Cerebellar nuclear complex (tissue), 1 donor: Measurements from ENCODE around the gene ACBD3.
"Not testable (repeated sequence)": the region's sequence is repeated elsewhere in the genome, so short reads cannot be mapped to it uniquely, and the experiment has no call there.

ENCODE experiments used
- DNase-seq, 2 experiments: peaks; one replicate each; lab custom pipeline; 2025; lab: John Stamatoyannopoulos, UW

ACBD3 gene

GRCh38 chr1:226186124-226187018 is at the start of gene ACBD3:
Gene ACBD3, minus strand, starts transcription at chr1:226186741. Its CDS starts 66 bp downstream, at chr1:226186675.
- DNase-seq: peak in 1 of 2 experiments; percentile 60

GRCh38 chr1:226233806-226234205 is 47.3 kb upstream of the ACBD3 start:
- no peak for DNase-seq

- no peak for DNase-seq
These were observed 46.8 kb upstream of the ACBD3 start for GRCh38 chr1:226233293-226233692.

DNA sequence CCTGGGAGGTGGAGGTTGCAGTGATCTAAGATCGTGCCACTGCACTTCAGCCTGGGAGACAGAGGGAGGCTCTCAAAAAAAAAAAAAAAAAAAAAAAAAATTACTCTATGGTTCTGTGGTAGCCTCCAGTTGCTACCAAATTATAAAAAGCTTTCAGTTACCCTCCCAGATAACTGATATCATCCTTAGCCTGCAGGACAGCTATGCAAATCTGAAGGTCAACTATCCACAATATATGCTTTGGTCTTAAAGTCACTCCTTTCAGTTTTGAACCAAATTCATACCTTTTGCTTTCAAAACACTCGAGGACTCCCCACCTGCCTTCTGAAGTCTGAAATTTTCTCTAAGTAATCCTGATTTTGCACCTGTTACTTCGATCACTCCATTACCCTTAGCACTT is 40.1 kb upstream of the ACBD3 start:
- no peak for DNase-seq

GRCh38 chr1:226223786-226224244 is 37.3 kb upstream of the ACBD3 start:
- DNase-seq: no peak

DNA sequence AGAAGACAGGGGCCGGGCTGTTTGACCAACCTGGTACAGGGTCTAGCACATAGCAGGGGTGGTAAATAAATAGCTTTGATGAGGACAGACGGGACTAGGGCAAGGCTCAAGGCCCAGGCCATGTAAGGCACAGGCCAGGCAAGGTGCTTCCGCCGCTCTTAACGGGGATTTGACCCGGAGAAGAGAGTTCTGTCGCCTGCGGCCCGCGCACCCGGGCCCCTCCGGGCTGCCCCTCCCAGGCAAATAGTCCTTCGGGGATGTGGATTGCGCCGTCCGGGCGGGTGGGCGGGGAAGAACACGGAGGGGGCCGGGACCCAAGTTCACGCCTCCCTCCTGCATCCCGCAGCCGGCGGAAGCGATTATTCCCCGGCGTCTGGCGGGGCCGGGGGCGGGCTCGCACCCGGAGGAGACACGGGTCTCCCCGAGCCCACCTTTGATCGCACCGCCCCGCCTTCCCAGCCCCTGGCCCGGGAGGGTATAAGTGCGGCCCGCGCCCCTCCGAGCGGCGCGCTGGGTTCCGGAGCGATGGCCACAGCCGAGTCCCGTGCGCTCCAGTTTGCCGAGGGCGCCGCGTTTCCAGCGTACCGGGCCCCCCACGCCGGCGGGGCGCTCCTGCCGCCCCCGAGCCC is 36.7 kb upstream of the ACBD3 start, which contains the start of gene MIXL1:
Gene MIXL1 (plus strand): TSS at position 508 of the 629 bp plus-strand sequence. CDS start 18 bp downstream, at position 526.
- no peak for DNase-seq

DNA sequence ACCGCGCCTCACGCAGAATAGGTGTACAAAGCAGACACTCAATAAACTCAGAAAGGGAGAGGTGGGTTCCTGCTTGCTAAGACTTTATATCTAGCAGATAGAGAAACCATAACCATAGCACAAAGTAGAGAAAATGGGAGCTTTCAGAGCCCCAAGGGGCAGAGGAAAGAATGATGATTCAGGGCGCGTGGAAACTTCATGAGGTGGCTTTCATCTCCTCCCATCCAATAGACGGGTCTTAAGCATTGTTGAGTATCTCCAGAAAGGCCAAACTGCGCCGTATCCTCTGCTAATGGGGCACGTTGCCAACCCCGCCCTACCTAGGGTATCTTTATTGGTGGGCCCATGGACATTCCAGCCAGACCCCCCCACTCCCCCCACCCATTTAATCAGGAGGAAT is 36.1 kb upstream of the ACBD3 start:
- DNase-seq: no peak

DNA sequence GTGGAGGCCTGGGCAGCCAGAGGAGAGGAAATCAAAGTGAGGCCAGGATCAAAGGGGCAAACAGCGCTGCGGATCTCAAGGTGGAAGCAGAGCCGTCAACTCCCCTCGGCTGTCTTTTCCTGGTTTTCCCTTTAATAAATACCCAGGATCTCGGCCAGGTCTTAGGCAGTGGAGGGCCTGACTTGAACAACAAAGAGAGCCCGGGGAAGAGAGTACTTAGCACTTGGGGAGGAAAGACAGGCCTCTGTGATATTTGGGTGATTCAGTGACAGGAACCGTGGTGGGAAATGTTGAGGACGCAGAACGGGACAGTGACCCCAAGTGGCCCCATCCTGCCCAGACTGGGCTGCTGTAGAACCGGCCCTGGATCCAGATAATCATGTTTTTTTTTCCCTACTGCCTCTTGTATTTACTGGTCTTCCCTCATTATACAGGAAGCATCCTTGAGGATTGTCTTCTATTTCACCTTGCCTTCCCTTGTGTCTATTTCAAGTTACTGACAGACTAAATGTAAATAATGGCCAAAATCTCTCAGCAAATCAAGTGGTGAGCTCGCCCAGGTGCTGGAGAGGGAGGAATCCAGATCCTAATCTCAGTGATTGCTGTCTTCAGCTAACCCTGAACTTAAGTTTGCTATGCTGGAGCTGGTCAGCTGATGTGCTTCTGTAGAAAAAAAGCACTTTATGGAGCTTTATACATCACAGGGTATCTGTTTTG is 34.1 kb upstream of the ACBD3 start:
- DNase-seq: no peak

DNA sequence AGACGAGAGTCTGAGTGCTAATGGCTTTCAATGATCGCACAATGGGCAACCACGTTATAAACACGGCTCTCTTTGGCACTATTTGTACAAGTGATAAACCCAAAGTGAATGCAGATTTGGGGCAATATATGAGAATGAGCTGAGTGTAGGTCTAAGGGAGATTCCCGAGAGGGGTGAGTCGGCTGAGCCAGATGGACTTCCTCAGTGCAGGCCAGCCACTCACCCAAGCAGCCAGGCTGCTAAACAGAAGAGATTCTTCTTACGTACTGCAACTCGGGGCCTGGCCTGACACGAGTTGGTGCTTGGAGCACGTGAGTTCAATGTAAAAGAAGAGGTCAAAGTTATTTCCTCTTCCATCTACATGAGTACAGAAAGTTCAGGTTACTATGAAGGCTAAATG is 30.7 kb upstream of the ACBD3 start:
- no peak for DNase-seq

- no peak for DNase-seq
These were observed 29.5 kb upstream of the ACBD3 start for GRCh38 chr1:226216056-226216455.

- no peak for DNase-seq
These were observed 28.7 kb upstream of the ACBD3 start for GRCh38 chr1:226215239-226215638.

- no peak for DNase-seq
These were observed 26.0 kb upstream of the ACBD3 start for GRCh38 chr1:226212545-226212944.

- DNase-seq: peak in 1 of 2 experiments; percentile 36
These were observed 24.8 kb upstream of the ACBD3 start for GRCh38 chr1:226211181-226211821.

DNA sequence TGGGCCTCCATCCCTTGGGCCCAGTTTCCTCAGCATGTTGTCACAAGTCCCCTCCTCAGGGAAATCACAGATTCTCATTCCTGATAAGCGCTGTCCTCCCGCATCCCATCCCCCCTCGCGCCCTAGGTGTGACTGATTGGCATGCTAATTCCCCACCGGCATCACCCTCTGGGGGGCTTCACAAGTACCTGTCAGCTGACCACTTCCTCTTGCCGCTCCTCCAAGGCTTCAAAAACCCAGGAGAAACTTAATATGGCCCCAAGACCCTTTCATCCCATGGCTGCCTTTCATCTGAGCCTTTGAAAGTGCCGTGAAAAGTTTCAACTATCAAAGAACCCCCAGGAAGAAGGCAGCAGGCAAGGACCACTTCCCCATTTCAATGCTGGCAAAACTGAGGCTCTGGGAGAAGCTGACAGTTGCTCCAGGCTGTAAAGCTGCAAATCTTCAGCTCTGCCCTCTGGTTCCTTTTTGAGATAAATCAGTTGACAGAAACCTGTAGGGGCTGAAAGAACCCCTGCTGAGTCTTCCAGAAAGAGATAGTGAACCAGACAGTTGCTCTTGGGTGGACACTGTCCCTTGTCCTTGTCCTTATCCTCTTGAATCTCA is 24.1 kb upstream of the ACBD3 start:
- no peak for DNase-seq

DNA sequence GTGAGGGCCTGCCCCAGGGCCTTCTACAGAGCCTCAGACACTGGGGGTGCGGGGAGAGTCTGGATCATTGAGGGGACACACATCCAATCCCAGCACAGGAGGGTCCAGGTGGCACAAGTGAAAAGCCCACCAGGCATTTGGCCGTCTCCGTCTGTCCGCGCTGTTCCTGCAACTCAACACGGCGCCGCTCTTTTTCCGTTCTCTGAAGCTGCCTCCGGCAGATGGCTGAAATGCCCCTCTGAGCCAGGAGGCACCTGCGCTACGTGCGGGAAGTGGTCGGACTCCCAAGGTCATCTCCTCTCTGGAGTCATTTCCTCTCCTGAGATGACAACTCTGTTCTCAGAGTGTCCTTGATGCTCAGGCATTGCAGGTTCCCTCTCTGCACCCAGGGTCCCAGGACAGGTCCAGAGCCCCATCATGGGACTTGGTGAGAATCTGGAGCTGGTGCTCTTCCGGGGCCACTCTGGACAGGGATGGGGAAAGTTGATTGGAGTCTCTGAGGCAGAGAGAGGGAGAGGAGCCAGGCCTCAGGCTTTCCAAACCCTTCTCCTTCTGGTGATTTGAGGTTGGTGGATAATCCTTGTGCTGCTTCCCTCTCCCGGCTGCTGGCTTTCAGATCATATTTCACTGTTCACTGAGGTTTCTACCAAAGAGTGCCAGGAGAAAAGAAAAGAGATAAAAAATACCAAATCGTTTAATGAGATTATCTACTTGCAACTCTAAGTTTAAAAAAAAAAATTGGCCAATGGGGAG is 22.9 kb upstream of the ACBD3 start:
- no peak for DNase-seq

DNA sequence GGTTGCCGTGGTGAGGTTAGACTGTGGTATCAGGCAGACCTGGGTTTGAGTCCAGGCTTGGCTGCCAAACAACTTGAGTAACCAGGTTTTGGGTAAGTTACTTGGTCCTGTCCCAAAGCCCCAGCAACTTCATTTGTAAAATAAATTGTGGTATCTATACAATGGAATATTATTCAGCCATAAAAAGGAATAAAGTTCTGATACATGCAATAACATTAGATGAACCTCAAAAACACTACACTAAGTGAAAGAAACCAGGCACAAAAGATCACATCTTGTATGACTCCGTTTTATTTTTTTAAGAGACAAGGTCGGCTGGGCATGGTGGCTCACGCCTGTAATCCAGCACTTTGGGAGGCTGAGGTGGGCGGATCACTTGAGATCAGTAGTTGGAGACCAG is 20.5 kb upstream of the ACBD3 start:
- no peak for DNase-seq

DNA sequence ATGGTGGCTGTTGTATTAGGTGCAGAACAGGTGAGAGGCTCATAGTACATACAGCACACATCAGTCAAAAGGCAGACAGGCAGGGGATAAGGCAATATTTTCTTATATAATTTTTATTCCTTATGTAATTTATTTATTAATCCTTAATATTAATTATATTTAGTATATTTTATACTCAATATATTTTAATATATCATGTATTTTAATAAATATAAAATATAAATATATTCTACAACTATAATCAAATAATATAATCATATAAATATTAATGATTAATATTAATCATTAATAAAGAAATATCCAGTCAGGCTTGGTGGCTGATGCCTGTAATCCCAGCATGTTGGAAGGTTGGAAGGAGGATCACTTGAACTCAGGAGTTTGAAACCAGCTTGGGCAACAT is 17.7 kb upstream of the ACBD3 start:
- DNase-seq: no peak

- DNase-seq: no peak
These were observed 17.1 kb upstream of the ACBD3 start for GRCh38 chr1:226203655-226204054.

DNA sequence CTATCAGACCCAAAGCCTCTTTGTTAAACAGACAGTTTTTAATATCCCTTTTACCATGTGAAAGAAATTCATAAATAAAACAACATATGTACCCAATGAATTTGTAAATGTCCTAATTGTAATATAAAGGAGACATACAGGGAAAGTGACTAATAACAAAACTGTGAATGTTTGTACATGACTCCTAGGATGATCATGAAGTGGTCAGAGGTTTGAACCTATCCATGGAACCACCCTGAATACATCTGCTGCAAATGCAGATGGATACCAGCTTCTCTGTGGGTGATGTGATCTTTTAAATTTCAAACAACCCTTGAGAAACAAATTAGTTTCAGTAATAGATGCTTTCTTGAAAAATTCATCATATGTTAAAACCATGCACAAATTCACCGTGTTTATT is 16.7 kb upstream of the ACBD3 start:
- DNase-seq: no peak

- not testable (repeated sequence) for DNase-seq
These were observed 16.1 kb upstream of the ACBD3 start for GRCh38 chr1:226202666-226203065.

- DNase-seq: no peak
These were observed 15.7 kb upstream of the ACBD3 start for GRCh38 chr1:226202246-226202645.
